NOMO-1 treated with dmso at 0.1 percent for 144 hours (cell line): ENCODE results near the gene ARHGAP26.

Source experiments
- DNase-seq: peaks from one replicate; lab custom pipeline; 2025; ENCODE audit not compliant: unreplicated experiment; lab: John Stamatoyannopoulos, UW

ARHGAP26 gene

DNA sequence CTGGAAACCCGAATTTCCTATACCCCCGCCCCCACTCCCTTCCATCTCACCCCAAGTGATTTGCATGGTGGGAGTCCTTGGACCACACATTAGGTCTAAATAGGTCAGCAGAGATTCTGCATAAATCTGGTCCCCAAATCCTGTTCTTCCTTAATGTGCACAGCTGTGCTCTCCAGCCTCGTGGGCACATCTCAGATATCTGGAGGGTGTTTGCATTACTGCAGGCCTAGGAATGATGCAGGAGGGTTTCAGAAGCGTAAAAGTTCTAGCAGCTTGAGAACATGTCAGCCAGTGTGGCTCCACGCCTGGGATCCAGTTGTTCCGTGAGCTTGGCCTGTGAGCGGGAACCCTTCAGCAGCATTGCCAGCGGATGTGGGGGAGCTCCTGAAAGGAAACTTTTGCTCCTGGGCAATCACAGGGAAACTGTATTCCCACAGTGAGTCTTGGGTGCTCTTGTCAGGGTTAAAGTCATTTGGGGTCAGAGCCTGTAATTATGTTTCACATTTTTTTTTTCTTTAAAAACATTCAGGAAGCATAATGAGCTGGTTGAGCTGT, 12.9 kb downstream of the ARHGAP26 start:
- DNase-seq = no peak

GRCh38 chr5:142783601-142784341, 13.6 kb downstream of the ARHGAP26 start:
- no peak for DNase-seq

DNA sequence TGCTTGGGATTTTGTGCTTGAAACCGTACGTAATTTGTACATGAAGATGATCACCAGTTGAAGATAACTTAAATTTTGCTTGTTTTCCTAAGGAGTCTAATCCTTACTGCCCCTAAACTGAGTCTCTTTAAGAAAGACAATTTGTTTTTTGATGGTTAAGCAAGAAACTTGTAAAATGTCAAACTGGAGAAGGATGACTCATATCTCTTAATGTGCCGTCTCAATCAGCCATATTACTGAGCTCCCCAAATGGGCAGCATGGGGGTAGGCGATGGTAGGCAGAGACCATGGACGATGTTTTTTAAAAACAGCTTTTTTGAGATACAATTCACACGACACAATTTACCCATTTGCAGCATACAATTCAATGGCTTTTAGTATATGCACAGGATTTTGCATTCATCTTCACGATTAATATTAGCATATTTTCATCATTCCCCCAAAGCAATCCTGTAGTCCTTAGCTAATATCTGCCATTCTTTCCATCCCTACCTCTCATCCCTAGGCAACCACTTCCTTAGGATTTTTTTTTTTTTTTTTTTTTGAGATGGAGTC, 14.3 kb downstream of the ARHGAP26 start:
- DNase-seq = no peak

DNA sequence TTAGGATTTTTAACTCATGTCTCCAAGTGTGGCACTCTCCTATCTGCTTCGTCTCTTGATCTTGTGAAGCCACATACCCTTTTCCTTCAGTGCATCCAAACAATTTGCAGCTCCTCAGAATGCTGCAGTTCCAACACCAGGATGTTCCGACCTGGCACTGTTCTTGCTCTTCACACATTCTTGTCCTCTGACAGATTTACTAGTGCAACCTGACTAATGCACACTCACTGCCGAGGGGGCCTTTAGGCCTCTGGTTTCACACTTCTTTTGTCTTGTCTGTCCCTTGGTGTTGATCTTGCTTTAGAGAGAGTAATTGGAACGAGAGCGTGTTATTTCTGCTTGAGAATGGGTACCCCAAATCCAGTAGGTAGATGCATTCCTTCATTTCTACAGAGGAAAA, 15.0 kb downstream of the ARHGAP26 start:
- DNase-seq = no peak

- no peak for DNase-seq
Observed at GRCh38 chr5:142789206-142789605, 19.0 kb downstream of the ARHGAP26 start.

- no peak for DNase-seq
Observed at GRCh38 chr5:142792012-142792864, 22.1 kb downstream of the ARHGAP26 start.

DNA sequence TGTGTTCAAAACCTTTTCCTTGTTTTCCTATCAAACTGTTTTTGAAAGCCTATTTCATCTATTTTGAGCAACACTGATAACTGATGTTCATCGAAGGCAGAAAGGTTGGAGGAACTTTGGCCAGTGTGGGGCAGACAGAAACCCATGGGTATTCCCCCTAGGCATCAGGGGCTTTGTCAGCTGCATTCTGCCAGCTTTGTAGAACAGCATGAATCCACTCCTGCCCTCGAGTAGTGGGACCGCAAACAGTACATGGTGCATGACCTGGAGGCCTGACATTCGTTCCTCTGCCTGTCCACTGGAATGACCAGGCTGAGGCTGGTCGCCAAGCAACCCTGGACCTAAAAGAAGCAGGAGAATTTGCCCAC, 22.7 kb downstream of the ARHGAP26 start:
- no peak for DNase-seq

GRCh38 chr5:142794537-142794936, 24.4 kb downstream of the ARHGAP26 start:
- DNase-seq = no peak

DNA sequence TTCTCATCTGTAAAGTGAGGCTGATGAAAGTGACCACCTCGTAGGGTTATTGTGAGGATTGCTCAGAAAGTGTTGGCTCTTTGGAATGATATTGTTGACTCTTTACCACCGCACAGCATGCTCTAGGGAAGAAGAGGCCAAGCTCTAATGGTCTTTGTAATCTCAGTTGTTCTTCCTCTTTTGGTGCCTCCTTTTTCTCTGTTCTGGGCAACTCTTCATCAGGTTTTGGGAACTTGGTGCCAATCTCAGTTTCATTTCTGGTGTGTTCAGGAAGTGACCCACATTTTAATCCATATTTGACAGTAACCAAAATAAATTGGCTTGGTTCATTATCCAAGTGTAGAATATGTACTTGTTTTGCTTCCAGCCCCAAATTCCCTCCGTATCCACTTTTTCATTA, 25.1 kb downstream of the ARHGAP26 start:
- peak; percentile 92 for DNase-seq

DNA sequence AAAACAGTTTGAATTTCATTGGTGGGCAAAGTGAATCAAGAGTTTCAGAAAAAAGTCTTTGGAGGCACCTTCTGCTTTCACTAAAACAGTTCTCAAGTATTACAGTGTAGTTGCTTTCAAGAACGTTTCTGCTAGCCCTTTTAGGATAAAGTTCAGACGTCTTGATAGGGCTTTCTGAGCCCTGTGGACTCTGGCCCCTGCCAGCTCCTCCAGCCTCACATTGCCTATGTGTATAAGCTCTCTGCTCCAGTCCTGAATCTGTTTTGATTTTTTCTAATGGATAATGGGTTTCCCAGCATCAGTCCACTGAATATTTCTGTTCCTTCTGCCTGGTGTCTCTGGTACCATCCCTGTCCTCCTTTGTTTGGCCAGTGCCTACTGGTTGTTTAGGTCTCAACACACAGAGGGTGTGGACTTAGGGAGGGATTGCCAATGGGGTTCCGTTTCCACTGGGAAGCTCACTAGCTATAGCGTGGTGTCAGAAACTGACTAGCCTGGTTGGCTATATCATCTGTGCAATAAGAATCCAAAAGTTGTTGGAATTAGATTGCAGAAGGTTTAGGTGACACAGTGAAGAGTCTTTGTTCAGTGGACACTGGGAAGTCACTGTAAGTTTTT, 26.4 kb downstream of the ARHGAP26 start:
- DNase-seq = no peak

GRCh38 chr5:142797420-142797819, 27.2 kb downstream of the ARHGAP26 start:
- DNase-seq = no peak

DNA sequence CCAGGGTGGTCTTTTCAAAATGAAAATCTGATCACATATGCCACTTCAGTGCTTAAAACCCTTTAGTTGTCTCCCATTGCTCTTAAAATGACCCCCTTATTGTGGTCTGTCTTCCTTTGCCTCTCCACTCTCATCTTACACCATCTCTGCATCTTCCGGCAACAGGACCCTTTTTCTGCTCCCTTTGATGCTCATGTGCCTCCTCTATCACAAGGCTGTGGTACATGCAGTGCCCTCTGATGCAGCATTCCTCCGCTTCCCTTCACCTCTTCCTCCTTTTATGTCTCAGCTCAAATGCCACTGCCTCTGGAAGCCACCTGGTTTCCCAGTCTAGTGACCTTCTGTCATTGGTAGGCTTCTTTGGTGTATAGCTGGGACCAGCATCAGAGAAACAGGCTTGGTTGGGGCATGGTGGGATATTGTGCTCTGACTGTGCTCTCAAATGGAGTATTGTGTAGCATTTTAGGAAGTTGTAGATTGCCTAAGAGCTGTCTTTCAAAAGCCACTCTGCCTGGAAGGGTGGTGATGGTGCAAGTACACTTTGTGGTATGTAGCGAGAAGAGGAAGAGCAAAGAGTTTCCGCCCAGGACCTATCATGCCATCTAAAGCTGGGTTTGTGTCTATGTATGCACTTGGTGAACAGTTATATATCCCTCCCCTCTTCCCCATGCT, 28.1 kb downstream of the ARHGAP26 start:
- peak; percentile 99 for DNase-seq

DNA sequence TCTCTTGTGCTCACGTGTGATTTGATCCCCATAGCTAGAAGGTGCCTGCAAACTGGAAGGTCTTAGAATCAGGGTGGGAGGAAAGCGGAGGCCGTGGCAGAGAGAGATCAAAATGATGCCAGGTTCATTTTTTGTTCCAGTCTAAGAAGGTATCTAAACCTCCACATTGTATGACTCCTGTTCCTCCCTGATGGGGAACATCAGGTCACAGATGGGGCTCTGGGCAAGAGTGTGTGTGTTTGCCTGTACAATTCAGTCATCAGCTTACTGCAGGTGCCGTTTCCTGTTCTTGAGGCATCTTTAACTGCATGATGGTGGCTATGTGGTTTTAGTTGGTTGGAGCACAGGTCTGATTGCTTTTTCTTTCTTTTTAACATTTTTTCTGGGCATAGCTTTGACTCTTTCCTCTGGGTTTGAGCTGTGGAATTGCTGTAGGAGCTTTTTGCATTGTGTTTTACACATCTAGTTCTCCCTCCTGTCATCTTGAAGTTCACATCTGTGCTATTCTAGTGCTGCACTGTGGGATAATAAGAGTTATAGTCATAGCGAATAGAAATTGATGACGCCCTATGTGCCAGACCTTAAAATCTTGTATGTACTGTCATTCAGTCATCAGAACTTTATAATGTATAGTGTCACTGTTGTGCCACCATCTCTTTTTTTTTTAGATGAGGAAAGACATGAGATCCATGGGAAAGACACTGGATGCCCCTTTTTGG, 30.8 kb downstream of the ARHGAP26 start:
- DNase-seq = no peak

DNA sequence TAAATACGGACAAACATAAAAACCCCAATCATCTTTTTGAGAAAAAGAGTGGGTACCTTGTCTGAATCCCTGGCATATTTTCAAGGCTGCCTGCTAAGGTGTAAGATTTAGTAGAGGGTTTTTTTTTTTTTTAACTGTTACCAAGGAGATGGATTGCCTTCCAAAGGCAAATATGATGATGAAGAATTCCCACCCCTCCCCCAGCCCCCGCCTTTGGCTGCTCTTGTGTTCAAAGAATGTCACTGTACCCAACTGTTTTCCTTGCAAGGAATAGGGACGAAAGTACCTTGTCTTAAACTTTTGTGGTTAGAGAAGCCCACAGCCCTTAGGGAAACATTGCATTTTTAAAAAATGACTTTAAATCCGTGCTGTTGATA, 31.3 kb downstream of the ARHGAP26 start:
- DNase-seq = no peak

DNA sequence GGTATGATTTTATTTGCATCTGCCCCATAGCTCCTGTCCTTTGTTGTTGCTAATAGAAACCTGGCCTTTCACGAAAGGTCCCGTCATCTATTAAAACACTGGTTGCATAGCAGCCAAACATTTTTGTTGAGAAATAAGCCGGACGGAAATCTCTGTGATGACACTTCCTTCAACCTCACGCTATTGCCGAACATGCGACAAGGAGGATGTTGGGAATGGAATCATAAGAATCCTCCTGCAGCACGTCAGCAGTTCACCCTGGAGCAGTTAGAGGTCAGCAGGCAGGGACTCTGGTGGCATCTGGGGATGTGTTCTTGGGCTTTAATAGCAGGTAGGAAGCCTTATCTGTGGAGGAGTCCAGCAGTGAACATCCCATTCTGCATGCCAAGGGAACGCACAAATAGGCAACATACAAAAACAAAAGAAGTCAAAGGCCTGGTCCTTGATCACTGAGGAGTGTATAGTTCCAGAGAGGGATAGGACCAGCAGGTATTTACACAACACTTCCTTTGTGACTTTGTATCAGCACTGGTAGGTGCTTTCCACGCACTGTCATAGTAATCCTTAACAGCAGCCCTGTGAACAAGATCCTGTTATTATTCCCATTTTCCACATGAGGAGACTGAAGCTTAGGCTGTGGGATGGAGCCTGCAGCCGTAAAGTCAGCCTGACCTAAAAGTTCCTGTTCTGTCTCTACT, 33.4 kb downstream of the ARHGAP26 start:
- DNase-seq = peak; percentile 61

DNA sequence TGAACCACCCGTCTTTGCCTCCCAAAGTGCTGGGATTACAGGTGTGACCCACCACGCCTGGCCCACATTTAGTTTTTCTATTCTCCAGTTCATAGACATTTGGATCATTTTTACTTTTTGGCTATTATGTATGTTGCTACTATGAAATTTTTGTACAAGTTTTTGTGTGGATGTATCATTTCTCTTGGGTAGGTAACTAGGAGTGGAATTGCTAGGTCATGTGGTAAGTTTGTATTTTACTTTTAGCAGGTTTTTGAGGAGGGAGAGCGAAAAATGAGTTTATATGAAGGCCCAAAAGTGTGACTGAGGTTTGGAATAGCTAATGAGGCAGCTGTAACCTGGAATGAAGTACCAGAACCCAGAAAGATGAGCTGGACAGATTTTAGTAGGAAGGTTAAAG, 35.2 kb downstream of the ARHGAP26 start:
- no peak for DNase-seq

DNA sequence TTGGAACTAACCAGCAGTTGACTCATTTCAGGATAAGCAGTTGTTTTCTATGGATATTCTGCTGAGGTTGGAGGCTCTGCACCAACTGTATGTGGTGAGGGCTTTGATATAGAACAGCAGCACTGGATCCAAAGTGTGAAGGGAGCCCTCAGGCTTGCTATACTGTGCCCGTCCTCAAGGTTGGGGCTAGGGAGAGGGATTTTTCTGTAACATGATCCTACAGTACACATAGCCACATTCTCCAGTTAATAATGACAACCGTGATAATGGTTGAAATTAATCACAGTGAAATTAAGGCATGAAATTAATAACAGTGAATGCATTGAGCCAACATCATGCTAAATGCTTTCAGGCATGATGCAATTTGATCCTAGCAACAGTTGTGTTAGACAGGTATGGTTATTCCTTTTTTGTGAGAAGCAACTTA, 36.7 kb downstream of the ARHGAP26 start:
- no peak for DNase-seq

DNA sequence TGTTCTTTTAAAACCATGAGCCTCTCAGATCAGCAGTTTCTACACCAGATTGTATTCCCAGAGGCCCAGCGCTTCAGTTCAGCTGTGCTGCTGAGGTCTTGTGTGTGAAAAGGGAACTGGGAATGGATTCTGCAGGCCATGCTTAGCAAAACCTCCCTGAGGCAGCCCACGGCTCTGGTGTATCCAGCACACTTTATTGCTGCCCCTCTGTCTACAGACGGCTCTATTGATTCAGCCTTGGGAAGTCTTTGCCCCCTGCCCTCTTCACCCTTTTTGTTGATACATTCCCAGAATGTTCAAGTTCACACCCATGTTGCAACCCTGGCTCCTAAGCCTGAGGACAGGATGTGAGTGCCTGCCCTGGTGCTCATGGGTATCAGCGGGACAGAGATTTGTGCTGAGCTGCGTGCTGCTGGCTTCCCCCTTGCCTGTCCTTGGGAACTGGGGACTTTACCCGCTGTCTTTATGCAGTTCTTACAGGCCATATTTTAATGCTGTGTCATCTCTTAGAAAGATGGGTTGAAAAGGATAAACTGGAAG, 37.3 kb downstream of the ARHGAP26 start:
- DNase-seq = peak; percentile 27

- no peak for DNase-seq
Observed at GRCh38 chr5:142808878-142809598, 38.9 kb downstream of the ARHGAP26 start.
